ENCODE data around the gene ACP4. TPM values are rescaled to one million over a fixed set of nuclear protein-coding genes. Genes with fewer than 3 reads are reported as not detected.
"Not testable (repeated sequence)": the region's sequence is repeated elsewhere in the genome, so short reads cannot be mapped to it uniquely, and the experiment has no call there.

ACP4 gene
- total and polyA plus RNA-seq, 8 donors: 0.12 to 0.42 (median 0.16) TPM; not detected in 4

DNA sequence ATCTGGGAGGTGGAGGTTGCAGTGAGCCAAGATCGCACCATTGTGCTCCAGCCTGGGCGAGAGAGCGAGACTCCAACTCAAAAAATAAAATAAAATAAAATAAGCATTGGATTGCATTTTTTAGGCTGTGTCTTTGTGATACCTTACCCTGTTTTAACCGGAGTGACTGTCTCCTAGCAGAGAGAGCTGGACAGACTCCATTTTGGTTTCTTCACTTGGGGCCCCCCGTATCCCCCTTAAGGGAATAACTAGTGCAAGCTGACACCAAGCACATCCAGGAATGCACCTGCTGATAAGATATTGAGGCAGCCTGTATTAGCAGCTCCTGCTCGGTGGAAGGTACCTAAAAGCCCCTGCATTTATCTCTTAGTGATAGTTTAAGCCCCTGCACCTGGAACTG is 40.7 kb upstream of the ACP4 start:
- ATAC-seq (no peak), DNase-seq (no peak)
- H3K9me3 ChIP-seq: no peaks in the 10 kb centered on the region
- intact Hi-C loops (cut with DNase I): no loop called here
- peaks cover 0 to 27% of the 10 kb centered on the region in 2 donors for H3K27me3 ChIP-seq
- no peaks in the 10 kb centered on the region for H3K4me1 ChIP-seq
- no peak overlapping the region for H3K4me3 ChIP-seq
- no peak overlapping the region for H3K27ac ChIP-seq
- no peaks in the 10 kb centered on the region for H3K36me3 ChIP-seq
- TF ChIP-seq CTCF (IDR thresholded peaks at IDR 0.05): no peak

GRCh38 chr19:50750010-50750409 is 40.2 kb upstream of the ACP4 start:
- peaks cover 0 to 30% of the 10 kb centered on the region in 2 donors for H3K27me3 ChIP-seq
- no peak for TF ChIP-seq CTCF (IDR thresholded peaks at IDR 0.05)

GRCh38 chr19:50753879-50754278 is 36.3 kb upstream of the ACP4 start:
- ATAC-seq (no peak), DNase-seq (no peak)
- H3K4me1 ChIP-seq: no peaks in the 10 kb centered on the region
- TF ChIP-seq CTCF (IDR thresholded peaks at IDR 0.05): no peak
- no peak overlapping the region for H3K4me3 ChIP-seq
- peaks cover 0 to 42% of the 10 kb centered on the region in 2 donors for H3K27me3 ChIP-seq
- no peaks in the 10 kb centered on the region for H3K36me3 ChIP-seq
- H3K27ac ChIP-seq: no peak overlapping the region
- H3K9me3 ChIP-seq: no peaks in the 10 kb centered on the region
- intact Hi-C loops (cut with DNase I): no loop called here

More at GRCh38 chr19:50750010-50750409, 40.2 kb upstream of the ACP4 start:
- no peaks in the 10 kb centered on the region for H3K4me1 ChIP-seq
- no peak for DNase-seq
- H3K9me3 ChIP-seq: no peaks in the 10 kb centered on the region
- H3K36me3 ChIP-seq: no peaks in the 10 kb centered on the region
- no peak overlapping the region for H3K4me3 ChIP-seq
- no peak for ATAC-seq
- no peak overlapping the region for H3K27ac ChIP-seq
- intact Hi-C loops (cut with DNase I): no loop called here

GRCh38 chr19:50756244-50756643 is 34.0 kb upstream of the ACP4 start:
- intact Hi-C loops (cut with DNase I); H3K4me1 ChIP-seq; H3K36me3 ChIP-seq; DNase-seq; H3K27ac ChIP-seq; H3K4me3 ChIP-seq; H3K9me3 ChIP-seq; ATAC-seq: not testable (repeated sequence)
- peaks cover 0 to 34% of the 10 kb centered on the region in 2 donors for H3K27me3 ChIP-seq

GRCh38 chr19:50757624-50758023 is 32.6 kb upstream of the ACP4 start:
- H3K9me3 ChIP-seq; H3K27ac ChIP-seq; intact Hi-C loops (cut with DNase I); DNase-seq; H3K4me3 ChIP-seq; ATAC-seq; H3K4me1 ChIP-seq; H3K36me3 ChIP-seq: not testable (repeated sequence)
- peaks cover 0 to 40% of the 10 kb centered on the region in 2 donors for H3K27me3 ChIP-seq

DNA sequence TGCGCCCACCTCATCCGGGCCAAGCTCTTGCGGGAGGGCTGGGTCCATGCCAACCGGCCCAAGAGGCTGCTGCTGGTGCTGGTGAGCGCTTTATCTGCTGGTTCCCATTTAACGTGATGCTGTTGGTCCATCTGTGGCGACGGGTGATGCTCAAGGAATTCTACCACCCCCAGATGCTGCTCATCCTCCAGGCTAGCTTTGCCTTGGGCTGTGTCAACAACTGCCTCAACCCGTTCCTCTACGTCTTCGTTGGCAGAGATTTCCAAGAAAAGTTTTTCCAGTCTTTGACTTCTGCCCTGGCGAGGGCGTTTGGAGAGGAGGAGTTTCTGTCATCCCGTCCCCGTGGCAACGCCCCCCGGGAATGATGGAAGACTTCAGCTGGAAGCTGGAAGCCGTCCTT is 31.1 kb upstream of the ACP4 start:
- ATAC-seq; H3K4me3 ChIP-seq; H3K27ac ChIP-seq; H3K9me3 ChIP-seq; intact Hi-C loops (cut with DNase I); H3K36me3 ChIP-seq; DNase-seq; H3K4me1 ChIP-seq: not testable (repeated sequence)
- H3K27me3 ChIP-seq: peaks cover 0 to 44% of the 10 kb centered on the region in 2 donors

- Histone ChIP-seq H3K36me3 (no peaks in the 10 kb centered on the region), H3K4me1 (no peaks in the 10 kb centered on the region), H3K4me3 (no peak overlapping the region), H3K27me3 (peaks cover 0 to 44% of the 10 kb centered on the region in 2 donors), H3K27ac (no peak overlapping the region), H3K9me3 (no peaks in the 10 kb centered on the region)
- ATAC-seq: no peak
- intact Hi-C loops (cut with DNase I): no loop called here
- DNase-seq: no peak
- TF ChIP-seq CTCF (IDR thresholded peaks at IDR 0.05): no peak
Measured at GRCh38 chr19:50759886-50760285, 30.3 kb upstream of the ACP4 start.

- H3K27me3 ChIP-seq: peaks cover 0 to 49% of the 10 kb centered on the region in 2 donors
- DNase-seq; H3K27ac ChIP-seq; H3K36me3 ChIP-seq; ATAC-seq; intact Hi-C loops (cut with DNase I); H3K9me3 ChIP-seq; H3K4me3 ChIP-seq; H3K4me1 ChIP-seq: not testable (repeated sequence)
Measured at GRCh38 chr19:50761501-50761900, 28.7 kb upstream of the ACP4 start.

DNA sequence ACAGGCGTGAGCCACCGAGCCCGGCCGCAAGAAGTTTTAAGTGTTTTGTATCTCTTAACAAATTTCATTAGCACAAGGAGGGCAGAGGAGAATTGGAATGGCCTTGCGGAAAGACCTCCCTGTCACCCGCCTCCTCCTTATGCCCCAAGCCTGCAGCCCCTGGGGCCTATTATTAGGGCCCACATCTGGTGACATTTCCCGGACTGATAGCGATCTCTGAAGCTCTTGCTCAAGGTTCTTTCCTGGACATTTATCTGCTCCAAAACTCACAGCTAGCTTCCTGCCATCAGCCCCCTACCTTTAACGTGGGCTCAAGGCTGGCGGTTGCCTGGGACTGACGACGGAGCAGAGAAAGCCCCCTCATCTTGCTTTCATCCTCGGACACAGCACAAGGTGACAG is 26.7 kb upstream of the ACP4 start:
- DNase-seq; H3K27ac ChIP-seq; H3K4me1 ChIP-seq; ATAC-seq; H3K36me3 ChIP-seq; H3K4me3 ChIP-seq; intact Hi-C loops (cut with DNase I); H3K9me3 ChIP-seq: not testable (repeated sequence)
- peaks cover 0 to 52% of the 10 kb centered on the region in 2 donors for H3K27me3 ChIP-seq
